NCI-H2171 (cell line): Measurements from ENCODE around the gene SAMD11.

Experiments used
- DNase-seq: peaks from one replicate; lab custom pipeline; 2025; lab: John Stamatoyannopoulos, UW

Gene SAMD11

DNA sequence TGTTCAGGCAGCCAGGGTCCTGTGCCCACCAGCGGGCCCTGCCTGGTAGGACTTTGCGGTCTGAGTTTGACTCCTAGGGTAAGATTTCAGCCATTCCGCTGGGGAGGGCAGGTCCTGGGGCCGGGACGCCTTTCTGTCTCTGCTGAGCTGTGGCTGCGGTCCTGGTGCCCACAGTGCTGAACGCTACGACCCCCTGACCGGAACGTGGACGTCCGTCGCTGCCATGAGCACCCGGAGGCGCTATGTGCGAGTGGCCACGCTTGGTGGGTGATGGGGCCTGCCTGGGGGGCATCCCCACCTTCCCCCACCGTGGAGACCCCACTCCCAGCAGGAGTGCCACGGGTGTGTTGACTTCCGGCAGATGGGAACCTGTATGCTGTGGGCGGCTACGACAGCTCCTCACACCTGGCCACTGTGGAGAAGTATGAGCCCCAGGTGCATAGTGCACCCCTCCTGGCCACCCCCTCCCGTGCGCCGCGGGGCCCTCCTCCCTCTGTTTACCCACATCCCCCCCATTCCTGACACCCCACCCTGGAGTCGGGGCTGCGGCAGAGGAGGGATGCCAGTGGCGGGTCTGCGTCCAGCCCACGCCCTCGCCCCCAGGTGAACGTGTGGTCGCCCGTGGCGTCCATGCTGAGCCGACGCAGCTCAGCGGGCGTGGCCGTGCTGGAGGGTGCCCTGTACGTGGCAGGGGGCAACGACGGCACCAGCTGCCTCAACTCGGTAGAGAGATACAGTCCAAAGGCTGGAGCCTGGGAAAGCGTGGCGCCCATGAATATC is 40.2 kb downstream of the SAMD11 start:
- DNase-seq, result no peak

DNA sequence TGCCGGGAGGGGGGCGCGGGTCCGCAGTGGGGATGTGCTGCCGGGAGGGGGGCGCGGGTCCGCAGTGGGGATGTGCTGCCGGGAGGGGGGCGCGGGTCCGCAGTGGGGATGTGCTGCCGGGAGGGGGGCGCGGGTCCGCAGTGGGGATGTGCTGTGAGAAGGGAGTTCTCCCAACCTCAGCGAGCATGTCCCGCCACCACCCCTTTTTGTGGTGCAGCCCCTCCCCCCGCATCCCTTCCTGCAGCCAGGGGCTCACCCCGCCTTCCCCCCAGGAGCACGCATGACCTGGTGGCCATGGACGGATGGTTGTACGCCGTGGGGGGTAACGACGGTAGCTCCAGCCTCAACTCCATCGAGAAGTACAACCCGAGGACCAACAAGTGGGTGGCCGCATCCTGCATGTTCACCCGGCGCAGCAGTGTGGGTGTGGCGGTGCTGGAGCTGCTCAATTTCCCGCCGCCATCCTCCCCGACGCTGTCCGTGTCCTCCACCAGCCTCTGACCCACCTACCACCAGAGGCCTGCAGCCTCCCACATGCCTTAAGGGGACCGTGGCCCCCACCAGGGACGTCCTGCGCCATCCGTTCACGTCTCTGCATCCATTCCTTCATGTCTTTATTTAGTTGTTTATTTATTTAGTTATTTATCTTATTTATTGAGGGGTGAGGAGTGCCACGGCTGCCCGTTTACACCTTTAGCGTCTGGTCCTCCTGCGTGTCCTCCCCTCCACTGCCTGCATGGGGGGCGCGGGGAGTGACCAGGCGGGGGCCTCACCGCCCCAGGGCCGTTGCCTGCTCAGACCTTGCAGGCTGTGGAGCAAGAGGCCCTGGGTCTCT is 41.2 kb downstream of the SAMD11 start:
- DNase-seq, result no peak

DNA sequence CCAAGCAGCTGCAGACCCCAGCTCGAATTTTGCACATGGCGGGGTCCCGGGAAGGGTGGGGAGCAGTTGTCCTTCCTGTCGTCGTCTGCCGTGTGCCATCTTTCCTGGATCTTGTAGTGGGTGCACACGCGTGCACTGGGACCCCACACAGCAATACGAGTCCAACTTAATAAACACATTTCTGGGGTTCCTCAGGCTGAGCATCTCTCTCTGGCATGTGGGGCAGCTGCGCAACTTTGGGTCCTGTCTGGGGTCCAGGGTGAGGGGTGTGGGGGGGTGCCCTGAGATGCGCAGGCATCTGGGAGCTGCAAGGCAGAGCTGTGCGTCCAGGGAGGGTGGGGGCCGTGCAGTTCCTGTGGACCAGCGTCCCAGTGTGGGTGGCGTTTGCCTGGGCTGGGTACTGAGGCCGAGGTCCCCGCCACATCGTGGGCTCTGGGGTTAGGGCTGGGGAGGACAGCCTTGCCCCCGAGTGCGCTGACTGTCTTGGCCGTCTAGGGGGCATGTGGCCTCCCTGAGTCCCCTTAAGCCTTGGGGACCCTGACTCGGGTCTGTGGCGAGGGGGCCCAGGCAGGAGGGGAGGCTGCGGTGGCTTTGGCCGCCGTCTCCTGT is 41.9 kb downstream of the SAMD11 start:
- no peak for DNase-seq

DNA sequence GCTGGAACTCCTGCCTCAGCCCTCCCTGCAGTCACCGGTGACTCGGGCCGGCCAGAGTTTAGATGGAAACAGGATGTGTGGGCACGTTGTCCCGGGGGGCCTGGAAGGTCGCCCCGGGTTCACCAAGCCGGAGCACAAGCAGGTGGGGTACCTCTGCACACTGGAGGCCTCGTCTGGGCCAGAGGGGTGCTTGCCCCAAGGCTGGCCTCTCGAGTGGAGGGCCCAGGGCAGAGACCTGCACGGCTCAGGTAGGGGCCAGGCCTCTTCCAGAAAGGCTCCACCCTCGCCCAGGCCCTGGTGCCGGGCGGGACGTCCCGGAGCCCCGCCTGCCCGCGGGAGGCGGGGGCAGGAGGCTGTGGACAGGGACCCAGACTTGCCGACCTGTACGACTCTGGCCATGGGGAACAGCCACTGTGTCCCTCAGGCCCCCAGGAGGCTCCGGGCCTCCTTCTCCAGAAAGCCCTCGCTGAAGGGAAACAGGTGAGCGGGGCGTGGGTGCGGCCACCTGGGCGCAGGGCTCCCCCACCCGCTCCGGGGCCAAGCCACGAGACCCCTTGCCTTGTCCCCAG is 42.5 kb downstream of the SAMD11 start, which contains the start of gene PLEKHN1:
PLEKHN1 (plus strand) TSS at position 348 of the 569 bp plus-strand sequence; CDS start at position 398, 50 bp downstream.
- no peak for DNase-seq

DNA sequence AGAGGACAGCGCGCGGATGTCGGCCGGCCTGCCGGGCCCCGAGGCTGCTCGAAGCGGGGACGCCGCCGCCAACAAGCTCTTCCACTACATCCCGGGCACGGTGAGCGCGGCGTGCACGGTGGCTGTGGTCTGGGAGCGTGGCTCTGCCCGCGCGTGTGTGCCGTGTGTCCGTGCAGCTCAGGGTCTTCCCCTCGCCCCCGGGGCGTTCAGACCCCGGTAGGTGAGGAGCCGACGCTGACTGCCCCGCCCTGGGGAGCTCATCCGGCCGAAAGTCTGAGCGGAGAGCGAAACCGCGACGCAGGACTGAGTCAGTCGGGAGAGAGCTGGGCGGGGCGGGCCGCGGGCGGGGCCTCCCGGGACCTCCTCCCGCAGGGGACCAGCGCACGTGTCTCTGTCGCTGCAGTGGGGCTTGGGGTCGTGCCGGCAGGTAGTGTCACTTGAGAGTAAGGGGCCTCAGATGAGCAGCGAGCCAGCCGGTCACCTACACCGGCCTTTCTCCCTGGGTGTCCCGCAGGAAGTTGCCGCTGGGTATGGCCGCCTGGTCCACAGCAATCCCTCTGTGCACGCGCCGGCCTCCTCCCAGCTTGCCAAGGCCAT is 43.1 kb downstream of the SAMD11 start:
- no peak for DNase-seq

DNA sequence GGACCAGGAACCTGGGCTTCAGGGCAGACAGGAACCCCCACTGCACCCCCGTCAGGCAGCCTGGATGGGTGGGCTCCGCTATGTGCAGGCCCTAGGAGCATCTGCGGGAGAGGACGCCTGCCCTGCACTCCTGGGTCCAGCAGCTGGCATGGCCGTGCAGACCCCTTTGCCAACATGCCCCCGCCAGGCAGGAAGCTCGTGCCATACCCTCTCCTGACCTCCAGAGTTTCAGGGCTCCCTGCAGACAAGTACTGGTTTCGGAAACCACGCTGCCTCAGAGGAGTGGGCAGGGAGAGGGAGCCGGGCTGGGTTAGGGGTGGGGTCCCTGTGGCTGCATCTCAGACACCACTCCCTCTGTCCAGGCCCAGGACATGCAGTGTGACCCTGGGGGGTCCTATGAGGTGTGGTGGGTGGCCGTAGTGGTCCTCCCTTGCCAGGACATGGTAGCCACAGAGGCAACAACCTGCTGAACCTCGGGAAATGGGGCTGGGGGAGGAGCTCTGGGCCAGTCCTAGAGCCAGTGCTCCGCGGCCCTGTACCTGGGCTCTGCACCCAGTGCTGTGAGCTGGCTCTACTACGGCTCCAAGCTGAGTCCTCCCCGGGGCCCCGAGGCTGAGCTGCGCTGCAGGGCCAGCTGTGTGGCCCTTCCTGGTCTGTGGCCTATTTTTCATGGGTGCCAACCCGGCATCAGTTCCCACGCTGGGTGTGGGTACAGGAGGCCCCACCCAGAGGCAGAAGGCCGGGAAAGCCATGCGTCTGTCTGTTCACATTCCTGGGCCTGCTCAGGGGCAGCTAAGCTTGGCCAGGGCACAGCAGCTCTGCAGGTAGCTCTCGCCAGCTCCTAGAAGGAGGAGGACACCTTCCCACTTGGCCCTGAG is 44.0 kb downstream of the SAMD11 start:
- DNase-seq, result no peak

DNA sequence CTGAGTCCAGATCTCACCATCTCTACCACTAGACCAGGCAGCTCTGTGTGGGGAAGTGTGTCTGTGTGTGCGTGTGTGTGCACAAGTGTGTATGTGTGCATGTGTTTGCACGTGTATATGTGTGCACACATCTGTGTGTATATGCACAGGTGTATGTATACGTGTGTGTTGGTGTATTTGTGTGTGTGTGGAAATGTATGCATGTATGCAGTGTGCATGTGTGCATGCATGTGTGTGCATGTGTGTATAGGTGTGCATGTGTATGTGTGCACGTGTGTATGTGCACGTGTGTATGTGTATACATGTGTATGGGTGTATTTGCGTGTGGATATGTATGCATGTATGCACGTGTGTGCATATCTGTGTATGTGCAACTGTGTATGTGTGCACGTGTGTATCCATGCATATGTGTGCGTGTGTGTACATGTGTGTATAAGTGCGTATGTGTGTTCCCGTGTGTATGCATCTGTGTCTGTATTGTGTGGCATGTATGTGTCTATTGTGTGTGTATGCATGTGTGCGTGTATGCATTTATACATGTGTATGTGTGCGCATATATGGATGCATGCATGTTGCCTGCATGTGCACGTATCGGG is 45.6 kb downstream of the SAMD11 start:
- no peak for DNase-seq

DNA sequence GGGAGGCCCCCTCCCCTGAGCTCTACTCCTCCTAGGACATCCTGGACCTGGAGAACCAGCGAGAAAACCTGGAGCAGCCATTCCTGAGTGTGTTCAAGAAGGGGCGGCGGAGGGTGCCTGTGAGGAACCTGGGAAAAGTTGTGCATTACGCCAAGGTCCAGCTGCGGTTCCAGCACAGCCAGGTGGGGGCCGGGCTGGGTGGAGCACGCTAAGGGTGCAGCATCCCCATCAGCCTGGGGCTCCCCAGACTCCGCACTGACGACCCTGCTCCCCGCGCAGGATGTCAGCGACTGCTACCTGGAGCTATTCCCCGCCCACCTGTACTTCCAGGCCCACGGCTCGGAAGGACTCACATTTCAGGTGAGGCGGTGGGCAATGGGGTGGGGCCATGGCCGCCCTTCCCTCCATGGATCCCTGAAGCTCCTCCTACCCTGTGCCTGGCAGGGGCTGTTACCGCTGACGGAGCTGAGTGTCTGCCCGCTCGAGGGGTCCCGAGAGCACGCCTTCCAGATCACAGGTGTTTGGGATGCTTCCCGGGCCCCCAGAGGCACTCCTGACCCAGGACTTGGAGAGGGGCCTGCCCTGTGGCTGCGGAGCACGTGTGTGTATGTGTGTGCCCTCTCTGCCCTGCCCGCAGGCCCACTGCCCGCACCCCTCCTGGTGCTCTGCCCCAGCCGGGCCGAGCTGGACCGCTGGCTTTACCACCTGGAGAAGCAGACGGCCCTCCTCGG is 46.7 kb downstream of the SAMD11 start:
- DNase-seq, result no peak

DNA sequence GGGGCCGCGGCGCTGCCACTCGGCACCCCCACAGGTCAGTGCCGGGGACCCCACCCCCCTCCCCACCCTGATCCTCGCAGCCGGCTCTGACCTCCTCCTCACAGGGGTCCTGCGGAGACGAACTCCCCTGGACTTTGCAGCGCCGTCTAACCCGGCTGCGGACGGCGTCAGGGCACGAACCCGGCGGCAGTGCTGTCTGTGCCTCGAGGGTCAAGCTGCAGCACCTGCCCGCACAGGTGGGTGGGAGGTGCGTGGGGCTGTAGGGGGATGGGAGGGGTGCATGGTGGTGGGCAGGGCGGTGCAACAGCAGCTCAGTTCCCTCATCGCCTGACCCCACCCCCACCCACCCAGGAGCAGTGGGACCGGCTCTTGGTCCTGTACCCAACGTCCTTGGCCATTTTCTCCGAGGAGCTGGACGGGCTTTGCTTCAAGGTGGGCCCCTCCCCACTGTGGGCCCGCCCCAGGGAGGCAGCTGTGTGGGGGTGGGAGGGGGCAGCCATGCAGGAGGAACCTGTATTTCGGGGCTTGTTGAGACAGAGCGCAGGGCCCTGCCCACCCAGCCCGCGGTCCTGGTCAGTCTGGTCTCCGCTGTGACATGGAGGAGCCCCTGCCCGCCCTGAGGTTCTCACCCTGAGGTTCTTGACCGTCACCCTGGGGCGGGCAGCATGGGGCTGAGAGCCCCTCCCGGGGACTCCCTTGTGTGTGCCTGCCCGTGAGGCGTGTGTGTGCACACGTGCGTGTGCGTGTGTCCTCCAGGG is 47.4 kb downstream of the SAMD11 start:
- no peak for DNase-seq

DNA sequence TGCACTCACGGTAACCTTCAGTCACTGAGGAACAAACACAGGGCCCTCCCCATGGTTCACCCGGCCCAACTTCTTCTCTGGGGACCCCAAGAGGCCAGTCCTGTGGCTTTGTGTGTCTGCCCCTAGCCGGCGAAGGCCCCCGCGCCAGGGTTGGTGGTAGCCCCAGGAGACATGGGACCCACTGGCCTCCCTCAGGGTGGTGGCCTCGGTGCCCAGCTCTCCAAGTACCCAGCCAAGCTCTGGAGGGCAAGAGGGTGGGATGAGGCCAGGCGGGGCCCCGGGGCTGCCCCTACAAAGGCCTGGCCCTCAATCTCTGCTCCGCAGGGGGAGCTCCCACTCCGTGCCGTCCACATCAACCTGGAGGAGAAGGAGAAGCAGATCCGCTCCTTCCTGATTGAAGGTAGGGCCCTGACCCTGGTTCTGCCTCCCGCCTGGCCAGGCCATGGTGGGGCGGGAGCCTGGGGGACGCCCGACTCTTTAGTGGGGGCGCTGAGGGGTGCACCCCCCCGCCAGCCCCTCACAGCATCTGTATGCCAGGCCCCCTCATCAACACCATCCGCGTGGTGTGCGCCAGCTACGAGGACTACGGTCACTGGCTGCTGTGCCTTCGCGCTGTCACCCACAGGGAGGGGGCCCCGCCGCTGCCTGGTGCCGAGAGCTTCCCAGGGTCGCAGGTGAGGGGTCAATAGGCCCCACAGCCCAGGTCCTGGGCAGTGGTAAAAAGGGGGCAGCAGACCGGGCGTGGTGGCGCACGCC is 48.2 kb downstream of the SAMD11 start:
- DNase-seq, result no peak

DNA sequence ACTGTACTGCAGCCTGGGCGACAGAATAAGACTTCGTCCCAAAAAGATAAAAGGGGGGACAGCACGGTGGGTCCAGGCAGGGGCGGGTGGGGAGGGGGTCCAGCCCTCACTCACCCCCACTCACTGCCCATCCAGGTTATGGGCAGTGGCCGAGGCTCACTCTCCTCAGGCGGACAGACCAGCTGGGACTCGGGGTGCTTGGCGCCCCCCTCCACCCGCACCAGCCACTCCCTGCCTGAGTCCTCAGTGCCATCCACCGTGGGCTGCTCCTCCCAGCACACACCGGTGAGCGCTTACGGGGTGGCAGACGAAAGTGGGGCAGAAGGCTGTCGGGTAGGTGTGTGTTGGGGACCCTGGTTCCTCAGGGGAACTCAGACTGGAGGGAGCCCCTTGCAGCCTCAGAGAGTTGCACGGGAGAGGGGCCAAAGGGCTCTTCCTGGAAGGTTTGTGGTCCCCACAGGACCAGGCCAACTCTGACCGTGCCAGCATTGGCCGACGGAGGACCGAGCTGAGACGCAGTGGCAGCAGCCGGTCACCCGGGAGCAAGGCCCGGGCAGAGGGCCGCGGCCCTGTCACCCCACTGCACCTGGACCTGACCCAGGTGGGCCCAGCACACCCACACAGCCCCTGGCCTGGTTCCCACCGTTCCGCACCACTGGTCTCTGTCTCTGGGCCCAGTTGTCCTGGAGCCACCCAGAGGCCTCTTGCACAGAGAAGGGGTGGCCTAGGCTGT is 49.2 kb downstream of the SAMD11 start:
- DNase-seq, result no peak

DNA sequence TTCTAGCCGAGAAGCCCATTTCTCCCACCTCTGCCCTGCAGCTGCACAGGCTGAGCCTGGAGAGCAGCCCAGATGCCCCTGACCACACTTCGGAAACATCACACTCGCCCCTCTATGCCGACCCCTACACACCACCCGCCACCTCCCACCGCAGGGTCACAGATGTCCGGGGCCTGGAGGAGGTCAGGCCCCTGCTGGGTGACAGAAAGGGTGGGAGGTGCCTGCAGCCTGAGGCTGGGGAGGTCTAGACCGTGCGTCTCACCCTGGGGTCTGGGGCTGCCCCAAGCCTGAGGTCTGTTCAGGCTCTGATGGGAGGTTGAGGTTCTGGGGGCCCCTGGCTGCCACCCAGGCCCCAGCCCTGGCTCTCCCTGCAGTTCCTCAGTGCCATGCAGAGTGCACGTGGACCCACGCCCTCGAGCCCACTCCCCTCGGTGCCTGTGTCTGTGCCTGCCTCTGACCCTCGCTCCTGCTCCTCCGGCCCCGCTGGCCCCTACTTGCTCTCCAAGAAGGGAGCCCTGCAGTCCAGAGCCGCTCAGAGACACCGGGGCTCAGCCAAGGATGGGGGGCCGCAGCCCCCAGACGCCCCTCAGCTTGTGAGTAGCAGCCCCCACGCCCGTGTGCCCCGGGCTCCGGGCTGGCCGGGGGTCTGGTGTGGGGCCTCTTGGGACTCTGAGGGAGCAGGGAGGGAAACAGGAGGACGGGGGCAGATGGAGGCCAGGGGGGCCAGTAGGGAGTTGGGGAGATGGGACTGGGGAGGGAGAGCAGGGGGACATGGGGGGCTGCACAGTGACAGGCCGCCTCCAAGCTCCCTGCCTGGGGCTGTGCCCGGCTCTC is 50.0 kb downstream of the SAMD11 start:
- no peak for DNase-seq

DNA sequence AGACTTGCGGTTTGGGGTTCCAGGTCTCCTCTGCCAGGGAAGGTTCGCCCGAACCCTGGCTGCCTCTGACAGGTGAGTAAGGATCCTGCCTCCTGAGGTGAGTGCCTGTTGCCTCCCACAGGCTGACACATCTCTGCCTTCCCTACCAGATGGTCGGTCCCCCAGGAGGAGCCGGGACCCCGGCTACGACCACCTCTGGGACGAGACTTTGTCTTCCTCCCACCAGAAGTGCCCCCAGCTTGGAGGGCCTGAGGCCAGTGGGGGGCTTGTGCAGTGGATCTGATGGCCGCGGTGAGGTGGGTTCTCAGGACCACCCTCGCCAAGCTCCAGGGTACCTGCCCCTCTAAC is 50.5 kb downstream of the SAMD11 start:
- no peak for DNase-seq

DNA sequence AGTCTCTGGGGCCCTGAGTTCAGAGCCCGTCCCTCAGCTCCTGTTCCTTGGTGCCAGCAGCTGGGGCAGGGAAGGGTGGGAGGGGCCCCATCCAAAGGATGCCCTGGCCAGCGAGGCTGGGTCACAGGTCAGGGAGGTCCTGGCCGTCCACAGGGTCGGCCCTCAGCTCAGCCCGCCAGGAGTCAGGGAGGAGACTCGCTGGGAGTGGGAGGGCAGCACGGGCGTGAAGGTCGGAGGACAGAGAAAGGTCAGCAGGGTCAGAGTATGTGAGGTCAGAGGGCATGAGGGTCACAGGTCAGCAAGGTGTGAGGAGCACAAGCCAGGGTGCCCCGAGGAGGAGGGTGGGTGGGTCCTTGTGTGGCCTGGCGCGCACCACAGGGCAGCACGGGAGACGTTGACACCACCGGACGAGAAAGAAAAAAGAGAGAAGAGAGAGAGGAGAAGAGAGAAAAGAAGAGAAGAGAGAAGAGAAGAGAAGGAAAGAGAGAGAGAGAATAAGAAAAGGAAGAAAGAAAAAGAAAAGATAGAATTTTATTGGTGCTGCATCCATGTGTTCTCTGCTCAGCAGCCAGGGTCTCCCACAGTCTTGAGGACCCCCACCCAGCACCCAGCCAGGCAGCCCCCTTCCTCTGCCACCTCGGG is 51.1 kb downstream of the SAMD11 start:
- no peak for DNase-seq

DNA sequence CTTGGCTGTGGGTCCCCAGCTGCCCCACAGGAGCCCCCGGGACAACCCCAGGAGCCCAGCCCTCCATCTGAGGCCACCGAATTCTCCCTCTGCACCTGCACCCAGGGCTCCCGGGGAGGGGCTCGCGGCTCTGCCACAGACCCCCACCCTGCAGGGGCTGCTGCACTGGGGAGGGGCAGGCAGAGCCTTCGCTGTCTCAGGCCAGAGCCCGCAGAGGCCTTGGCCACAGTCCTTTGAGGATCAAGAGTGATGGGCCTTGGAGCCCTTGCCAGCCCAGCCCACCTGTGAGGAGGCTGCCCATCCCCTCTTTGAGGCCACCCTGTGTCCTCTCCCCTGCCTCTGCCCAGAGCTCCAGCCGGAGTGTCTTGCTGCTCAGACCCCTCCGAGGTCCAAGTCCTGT is 51.6 kb downstream of the SAMD11 start:
- no peak for DNase-seq

DNA sequence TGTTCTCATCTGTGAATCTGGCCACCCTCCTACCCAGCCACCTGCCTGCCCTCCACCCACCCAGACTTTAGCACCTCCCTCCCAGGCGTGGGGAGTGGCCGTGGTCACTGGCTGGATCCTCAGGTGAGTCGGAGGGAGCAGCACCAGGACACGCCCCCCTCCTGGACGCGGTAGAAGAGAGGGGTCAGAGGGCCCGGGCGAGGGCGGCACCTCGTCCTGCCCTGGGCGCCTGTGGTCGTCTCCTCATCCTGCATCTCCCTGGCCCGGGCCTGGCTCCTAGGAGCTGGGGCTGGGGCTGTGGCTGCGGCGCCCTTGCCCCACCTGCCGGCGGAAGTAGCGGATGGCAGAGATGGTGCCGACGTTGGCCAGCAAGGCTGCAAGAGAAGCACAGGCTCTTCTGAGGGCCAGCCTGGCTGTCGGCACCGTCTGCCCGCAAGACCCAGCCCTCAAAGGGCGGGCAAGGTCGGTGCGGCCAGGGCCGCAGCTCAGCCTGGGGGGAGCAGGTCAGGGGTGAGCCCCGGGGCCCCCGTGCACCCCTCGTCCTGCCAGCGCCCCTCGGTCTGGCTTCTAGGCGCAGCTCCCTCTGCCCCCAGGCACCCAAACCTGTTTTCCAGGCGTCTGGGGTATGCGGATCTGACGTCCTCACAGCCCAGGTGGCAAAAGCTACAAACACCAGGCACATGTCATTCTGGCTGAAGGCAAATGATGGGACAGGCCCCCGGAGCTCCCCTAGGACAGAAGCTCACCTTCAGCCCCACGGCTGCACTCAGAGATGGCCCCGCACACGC is 52.4 kb downstream of the SAMD11 start:
- DNase-seq, result peak; percentile 49
